Colon (tissue), 2 donors: Measurements from ENCODE around the gene WTIP.
A peak's percentile ranks its signal among the peaks of the same experiment; 100 is the strongest.
"Not testable (repeated sequence)": the region's sequence is repeated elsewhere in the genome, so short reads cannot be mapped to it uniquely, and the experiment has no call there.

Experiments used
- FAIRE-seq: peaks from 2 replicates; lab custom pipeline; 2012; peaks lifted over from hg19 to GRCh38; lab: Jason Lieb, UNC
- donor health status: control.
- donor health status: control.

The WTIP gene

GRCh38 chr19:34504273-34504808 is 22.8 kb downstream of the WTIP start:
- no peak for FAIRE-seq

GRCh38 chr19:34504809-34505291 is 23.3 kb downstream of the WTIP start:
- no peak for FAIRE-seq

GRCh38 chr19:34505321-34506025 is 23.9 kb downstream of the WTIP start:
- FAIRE-seq: no peak

GRCh38 chr19:34506026-34506370 is 24.4 kb downstream of the WTIP start:
- no peak for FAIRE-seq

GRCh38 chr19:34507414-34508067 is 26.0 kb downstream of the WTIP start:
- FAIRE-seq: no peak

GRCh38 chr19:34508540-34508939 is 27.0 kb downstream of the WTIP start:
- no peak for FAIRE-seq

- FAIRE-seq: not testable (repeated sequence)
Measured at GRCh38 chr19:34510904-34511303, 29.3 kb downstream of the WTIP start.

GRCh38 chr19:34512254-34512822 is 30.8 kb downstream of the WTIP start:
- no peak for FAIRE-seq

GRCh38 chr19:34513767-34514166 is 32.2 kb downstream of the WTIP start:
- FAIRE-seq: no peak

- FAIRE-seq: no peak
Measured at GRCh38 chr19:34519602-34520001, 38.0 kb downstream of the WTIP start.

GRCh38 chr19:34523408-34523807 is 41.9 kb downstream of the WTIP start:
- FAIRE-seq: no peak

- peak; percentile 99 for FAIRE-seq
Measured at GRCh38 chr19:34525001-34525400, 43.4 kb downstream of the WTIP start.

GRCh38 chr19:34534206-34534605 is 52.6 kb downstream of the WTIP start:
- FAIRE-seq: no peak

GRCh38 chr19:34539396-34539795 is 57.8 kb downstream of the WTIP start:
- FAIRE-seq: no peak

GRCh38 chr19:34540811-34541557 is 59.4 kb downstream of the WTIP start:
- no peak for FAIRE-seq

- no peak for FAIRE-seq
Measured at GRCh38 chr19:34549833-34550232, 68.3 kb downstream of the WTIP start.

- FAIRE-seq: no peak
Measured at GRCh38 chr19:34555447-34555846, 73.9 kb downstream of the WTIP start.

GRCh38 chr19:34556488-34556887 is 74.9 kb downstream of the WTIP start:
- no peak for FAIRE-seq

- no peak for FAIRE-seq
Measured at GRCh38 chr19:34559045-34559444, 77.5 kb downstream of the WTIP start.

GRCh38 chr19:34560229-34560628 is 78.7 kb downstream of the WTIP start:
- no peak for FAIRE-seq
